DOHH2 (cell line): ENCODE data around the gene ENDOU.

Experiments used
- H3F3A ChIP-seq: fragments of 200-600 bp; sonication (generic), shearing (Covaris generic); 2 replicates; pipeline ENCODE4 v1.6.0; 2016; ENCODE audit warnings: antibody characterized with exemption, mild to moderate bottlenecking; ENCODE audit not compliant: control insufficient read depth, insufficient read depth
- H3K27ac ChIP-seq: fragments of 200-600 bp; sonication (generic); 2 replicates; pipeline ENCODE4 v1.5.1; 2014; ENCODE audit warnings: low read depth, mild to moderate bottlenecking, low read length, moderate library complexity
- H3K27me3 ChIP-seq: fragments of 200-600 bp; sonication (generic); 2 replicates; pipeline ENCODE4 v1.6.1; 2014; ENCODE audit warnings: mild to moderate bottlenecking, low read length, mixed read lengths; ENCODE audit not compliant: control insufficient read depth
- H3K36me3 ChIP-seq: fragments of 200-600 bp; sonication (generic); 2 replicates; pipeline ENCODE4 v1.6.1; 2014; ENCODE audit warnings: mild to moderate bottlenecking, low read length, moderate library complexity, mixed read lengths; ENCODE audit not compliant: control insufficient read depth
- H3K4me1 ChIP-seq: fragments of 200-600 bp; sonication (generic); 2 replicates; pipeline ENCODE4 v1.6.1; 2014; ENCODE audit warnings: mild to moderate bottlenecking, low read length, mixed read lengths; ENCODE audit not compliant: control insufficient read depth
- H3K4me2 ChIP-seq: fragments of 200-600 bp; sonication (generic); 2 replicates; pipeline ENCODE4 v1.6.0; 2014; ENCODE audit warnings: mild to moderate bottlenecking, low read length, moderate library complexity
- H3K4me3 ChIP-seq: fragments of 200-600 bp; sonication (generic); 2 replicates; pipeline ENCODE4 v1.5.1; 2014; ENCODE audit warnings: mild to moderate bottlenecking, low read length, mixed read lengths
- H3K79me2 ChIP-seq: fragments of 200-600 bp; sonication (generic); 2 replicates; pipeline ENCODE4 v1.6.1; 2014; ENCODE audit warnings: mild to moderate bottlenecking, low read length, mixed read lengths; ENCODE audit not compliant: control insufficient read depth
- H3K9me2 ChIP-seq: fragments of 200-600 bp; sonication (generic); replicated peaks from 2 replicates; pipeline ENCODE4 v1.6.1; 2014; ENCODE audit warnings: mild to moderate bottlenecking, low read length, mixed read lengths; ENCODE audit not compliant: control insufficient read depth
- H3K9me3 ChIP-seq: fragments of 200-600 bp; sonication (generic); 2 replicates; pipeline ENCODE4 v1.6.1; 2014; ENCODE audit warnings: antibody characterized with exemption, low read length, mixed read lengths; ENCODE audit not compliant: control insufficient read depth, insufficient read depth
- H4K20me1 ChIP-seq: fragments of 200-600 bp; sonication (generic); 2 replicates; pipeline ENCODE4 v1.6.0; 2014; ENCODE audit warnings: low read depth, mild to moderate bottlenecking, antibody characterized with exemption, low read length, moderate library complexity; ENCODE audit not compliant: control insufficient read depth, insufficient read depth
- CTCF ChIP-seq: fragments of 200-600 bp; sonication (generic); IDR thresholded peaks from one replicate; pipeline ENCODE4 v1.5.1; 2014; ENCODE audit warnings: antibody characterized with exemption, mild to moderate bottlenecking, low read depth, low read length; ENCODE audit not compliant: poor library complexity, severe bottlenecking
- EZH2phosphoT487 ChIP-seq: fragments of 200-600 bp; sonication (generic); IDR thresholded peaks from 2 replicates; pipeline ENCODE4 v1.6.1; 2017; ENCODE audit warnings: borderline replicate concordance, mild to moderate bottlenecking, antibody characterized with exemption, low read length, moderate library complexity, mixed read lengths

ENDOU gene

GRCh38 chr12:47755655-47756562 is 30.6 kb upstream of the ENDOU start:
- Histone ChIP-seq H3K79me2 (no peaks in the 10 kb centered on the region), H3K36me3 (no peaks in the 10 kb centered on the region), H3F3A (no peaks in the 10 kb centered on the region), H3K4me2 (no peak overlapping the region), H3K4me1 (peaks cover 37% of the 10 kb centered on the region), H3K4me3 (no peak overlapping the region), H4K20me1 (no peaks in the 10 kb centered on the region), H3K27me3 (peaks cover 17% of the 10 kb centered on the region), H3K27ac (no peak overlapping the region), H3K9me3 (no peaks in the 10 kb centered on the region), H3K9me2 (no peaks in the 10 kb centered on the region)
- TF ChIP-seq CTCF (no peak), EZH2phosphoT487 (no peak)

- no peaks in the 10 kb centered on the region for H3K79me2 ChIP-seq
- no peaks in the 10 kb centered on the region for H3K9me3 ChIP-seq
- peaks cover 20% of the 10 kb centered on the region for H3K27me3 ChIP-seq
- H3K36me3 ChIP-seq: no peaks in the 10 kb centered on the region
- no peak overlapping the region for H3K4me2 ChIP-seq
- H4K20me1 ChIP-seq: no peaks in the 10 kb centered on the region
- peaks cover 37% of the 10 kb centered on the region for H3K4me1 ChIP-seq
- no peaks in the 10 kb centered on the region for H3F3A ChIP-seq
- no peaks in the 10 kb centered on the region for H3K9me2 ChIP-seq
- H3K27ac ChIP-seq: no peak overlapping the region
- TF ChIP-seq EZH2phosphoT487 (no peak), CTCF (no peak)
- no peak overlapping the region for H3K4me3 ChIP-seq
These were observed 29.6 kb upstream of the ENDOU start for GRCh38 chr12:47754881-47755280.

- Histone ChIP-seq H3K4me2 (peak overlapping the region; percentile 44), H3K79me2 (no peaks in the 10 kb centered on the region), H3K27me3 (peaks cover 22% of the 10 kb centered on the region), H4K20me1 (no peaks in the 10 kb centered on the region), H3F3A (no peaks in the 10 kb centered on the region), H3K4me1 (peaks cover 31% of the 10 kb centered on the region), H3K4me3 (0 out of 2 replicates have a peak overlapping the region, but pooled peaks have one; percentile 18), H3K9me2 (no peaks in the 10 kb centered on the region), H3K27ac (no peak overlapping the region), H3K9me3 (no peaks in the 10 kb centered on the region), H3K36me3 (no peaks in the 10 kb centered on the region)
- TF ChIP-seq CTCF: no peak
- no peak for TF ChIP-seq EZH2phosphoT487
These were observed 28.8 kb upstream of the ENDOU start for GRCh38 chr12:47754126-47754525.
